CD4-positive, alpha-beta memory T cell (primary cell): Measurements from ENCODE around the gene GALNT5. TPM values are rescaled to one million over a fixed set of nuclear protein-coding genes. Genes with fewer than 3 reads are reported as not detected.

Experiments used
- CTCF ChIA-PET: fragments of 350-600 bp; sonication (Branson Sonifier 250); formaldehyde crosslinking; loops from one replicate; lab custom pipeline; 2021; ENCODE audit warnings: inconsistent platforms; ENCODE audit not compliant: partially characterized antibody; lab: Charles Lee
- POLR2A ChIA-PET: fragments of 350-600 bp; sonication (Branson Sonifier 250); formaldehyde crosslinking; loops from one replicate; lab custom pipeline; 2021; ENCODE audit not compliant: partially characterized antibody; lab: Charles Lee
- DNase-seq, 5 donors: peaks; one replicate each; pipeline versions ENCODE4 v3.0.0 to v3.0.0-alpha.2; 2020 to 2022; ENCODE audit warnings: mixed read lengths in 1 of 5
- H3K27ac ChIP-seq: one replicate; pipeline ENCODE4 v1.7.0; 2013; ENCODE audit warnings: low read depth, low read length
- H3K27me3 ChIP-seq: 2 replicates; pipeline ENCODE4 v1.7.0; 2013; ENCODE audit warnings: mild to moderate bottlenecking, low read length, moderate library complexity; ENCODE audit not compliant: insufficient read depth
- H3K36me3 ChIP-seq: 2 replicates; pipeline ENCODE4 v1.7.0; 2013; ENCODE audit warnings: mild to moderate bottlenecking, low read length, moderate library complexity; ENCODE audit not compliant: insufficient read depth
- H3K4me1 ChIP-seq: 2 replicates; pipeline ENCODE4 v1.7.0; 2013; ENCODE audit warnings: mild to moderate bottlenecking, low read length, moderate library complexity; ENCODE audit not compliant: insufficient read depth
- H3K4me3 ChIP-seq, 2 donors: one replicate each; pipeline ENCODE4 v1.7.0; 2013; ENCODE audit warnings: low read length in 2 of 2, mild to moderate bottlenecking in 1 of 2
- H3K9me3 ChIP-seq, 2 donors: one replicate each; pipeline ENCODE4 v1.7.0; 2013; ENCODE audit warnings: low read length in 2 of 2, control low read depth in 1 of 2; ENCODE audit not compliant: control insufficient read depth in 1 of 2
- H3K27ac Mint-ChIP-seq, 7 donors: one replicate each; pipeline ENCODE4 v1.8.0; 2020 to 2021; ENCODE audit warnings: mixed read lengths in 7 of 7, mild to moderate bottlenecking in 6 of 7, inconsistent platforms in 3 of 7, moderate library complexity in 3 of 7
- H3K27me3 Mint-ChIP-seq, 2 donors: one replicate each; pipeline ENCODE4 v1.8.0; 2020 to 2021; ENCODE audit warnings: mixed read lengths in 2 of 2
- H3K36me3 Mint-ChIP-seq, 2 donors: one replicate each; pipeline ENCODE4 v1.8.0; 2020 to 2021; ENCODE audit warnings: mixed read lengths in 2 of 2, inconsistent platforms in 1 of 2, mild to moderate bottlenecking in 1 of 2
- H3K4me1 Mint-ChIP-seq, 4 donors: one replicate each; pipeline ENCODE4 v1.8.0; 2020 to 2021; ENCODE audit warnings: mixed read lengths in 4 of 4, mild to moderate bottlenecking in 1 of 4
- H3K4me3 Mint-ChIP-seq, 8 donors: one replicate each; pipeline ENCODE4 v1.8.0; 2020 to 2021; ENCODE audit warnings: mixed read lengths in 8 of 8, mild to moderate bottlenecking in 7 of 8, moderate library complexity in 6 of 8, inconsistent platforms in 3 of 8
- H3K9me3 Mint-ChIP-seq, 8 donors: one replicate each; pipeline ENCODE4 v1.8.0; 2020 to 2021; ENCODE audit warnings: mixed read lengths in 8 of 8, mild to moderate bottlenecking in 5 of 8, inconsistent platforms in 3 of 8, moderate library complexity in 1 of 8
- intact Hi-C: fragments of 100-400 bp; cut with micrococcal nuclease; formaldehyde crosslinking; loops from one replicate; pipeline ENCODE4 v1.15.1; 2023
- polyA plus RNA-seq, 2 donors: library from polyadenylated mRNA; unstranded; fragments of 300-500 nt; fragmentation: Illumina TruSeq; gene quantifications; one replicate each; pipeline ENCODE4 v1.2.3, GENCODE V29; 2021
- total RNA-seq, 2 experiments: library from RNA; stranded (reverse); gene quantifications; one replicate each; pipeline ENCODE4 v1.2.3, GENCODE V29; 2021

GALNT5 gene
- total and polyA plus RNA-seq, 4 experiments from 2014 or later: not detected

- DNase-seq: no peak
- H3K27ac ChIP-seq: no peak overlapping the region
- no peaks in the 10 kb centered on the region for H3K9me3 Mint-ChIP-seq
- H3K4me3 ChIP-seq: no peak overlapping the region
- H3K9me3 ChIP-seq: no peaks in the 10 kb centered on the region
- no peaks in the 10 kb centered on the region for H3K27me3 Mint-ChIP-seq
- H3K4me1 Mint-ChIP-seq: peaks cover 7 to 13% (median 9%) of the 10 kb centered on the region in 4 donors
- intact Hi-C loops: no loop called here
- H3K36me3 Mint-ChIP-seq: no peaks in the 10 kb centered on the region
- peak overlapping the region in 3 of 7 donors; percentile 53 to 58 (median 53) for H3K27ac Mint-ChIP-seq
- H3K4me1 ChIP-seq: no peaks in the 10 kb centered on the region
- no peaks in the 10 kb centered on the region for H3K27me3 ChIP-seq
- ChIA-PET POLR2A (no interaction called here), CTCF (interaction anchor here (0.9 to 1.4 kb wide), 2 partner anchors 10 to 42 kb away, joined by 3 read pairs; no protein-coding TSS in a partner anchor)
- H3K36me3 ChIP-seq: no peaks in the 10 kb centered on the region
- peak overlapping the region in 7 of 8 donors; percentile 9 to 70 (median 42) for H3K4me3 Mint-ChIP-seq
Observed at GRCh38 chr2:157260533-157261198, 3.2 kb downstream of the GALNT5 start.

GRCh38 chr2:157261199-157261782 lies 3.8 kb downstream of the GALNT5 start:
- no peaks in the 10 kb centered on the region for H3K9me3 Mint-ChIP-seq
- H3K36me3 ChIP-seq: no peaks in the 10 kb centered on the region
- peak overlapping the region in 2 of 7 donors; percentile 53 for H3K27ac Mint-ChIP-seq
- no peaks in the 10 kb centered on the region for H3K27me3 ChIP-seq
- CTCF ChIA-PET: interaction anchor here (0.9 to 1.4 kb wide), 2 partner anchors 9 to 41 kb away, joined by 3 read pairs; no protein-coding TSS in a partner anchor
- no peaks in the 10 kb centered on the region for H3K27me3 Mint-ChIP-seq
- H3K9me3 ChIP-seq: no peaks in the 10 kb centered on the region
- no peaks in the 10 kb centered on the region for H3K4me1 ChIP-seq
- intact Hi-C loops: no loop called here
- no peak overlapping the region for H3K4me3 ChIP-seq
- peaks cover 7 to 13% (median 9%) of the 10 kb centered on the region in 4 donors for H3K4me1 Mint-ChIP-seq
- DNase-seq: peak in 1 of 5 donors; percentile 34
- peak overlapping the region in 7 of 8 donors; percentile 9 to 70 (median 42) for H3K4me3 Mint-ChIP-seq
- H3K27ac ChIP-seq: no peak overlapping the region
- H3K36me3 Mint-ChIP-seq: no peaks in the 10 kb centered on the region
- POLR2A ChIA-PET: no interaction called here

- H3K9me3 Mint-ChIP-seq: no peaks in the 10 kb centered on the region
- H3K27ac Mint-ChIP-seq: no peak overlapping the region
- ChIA-PET CTCF (interaction anchor here (0.6 to 0.7 kb wide), 2 partner anchors 337 to 921 kb away, joined by 3 read pairs; no protein-coding TSS in a partner anchor), POLR2A (no interaction called here)
- Histone ChIP-seq H3K9me3 (no peaks in the 10 kb centered on the region), H3K4me1 (no peaks in the 10 kb centered on the region), H3K27me3 (no peaks in the 10 kb centered on the region), H3K36me3 (no peaks in the 10 kb centered on the region), H3K4me3 (no peak overlapping the region), H3K27ac (no peak overlapping the region)
- H3K36me3 Mint-ChIP-seq: no peaks in the 10 kb centered on the region
- H3K27me3 Mint-ChIP-seq: no peaks in the 10 kb centered on the region
- peaks cover 7 to 13% (median 9%) of the 10 kb centered on the region in 4 donors for H3K4me1 Mint-ChIP-seq
- no peak for DNase-seq
- no peak overlapping the region for H3K4me3 Mint-ChIP-seq
- intact Hi-C loops: no loop called here
Observed at GRCh38 chr2:157262248-157262647, 4.7 kb downstream of the GALNT5 start.

- Histone ChIP-seq H3K9me3 (no peaks in the 10 kb centered on the region), H3K36me3 (no peaks in the 10 kb centered on the region), H3K27me3 (no peaks in the 10 kb centered on the region), H3K4me3 (no peak overlapping the region), H3K4me1 (no peaks in the 10 kb centered on the region), H3K27ac (no peak overlapping the region)
- intact Hi-C loops: no loop called here
- POLR2A ChIA-PET: no interaction called here
- no peaks in the 10 kb centered on the region for H3K9me3 Mint-ChIP-seq
- peaks cover 7 to 13% (median 8%) of the 10 kb centered on the region in 4 donors for H3K4me1 Mint-ChIP-seq
- no peaks in the 10 kb centered on the region for H3K36me3 Mint-ChIP-seq
- DNase-seq: no peak
- H3K27me3 Mint-ChIP-seq: no peaks in the 10 kb centered on the region
- H3K4me3 Mint-ChIP-seq: no peak overlapping the region
- CTCF ChIA-PET: no interaction called here
- H3K27ac Mint-ChIP-seq: no peak overlapping the region
Observed at GRCh38 chr2:157264099-157264498, 6.6 kb downstream of the GALNT5 start.

- H3K4me3 ChIP-seq: no peak overlapping the region
- H3K27me3 ChIP-seq: no peaks in the 10 kb centered on the region
- intact Hi-C loops: no loop called here
- ChIA-PET CTCF (no interaction called here), POLR2A (no interaction called here)
- no peaks in the 10 kb centered on the region for H3K9me3 ChIP-seq
- peaks cover 5 to 7% (median 5%) of the 10 kb centered on the region in 4 donors for H3K4me1 Mint-ChIP-seq
- H3K4me3 Mint-ChIP-seq: no peak overlapping the region
- no peaks in the 10 kb centered on the region for H3K27me3 Mint-ChIP-seq
- H3K36me3 ChIP-seq: no peaks in the 10 kb centered on the region
- H3K27ac ChIP-seq: no peak overlapping the region
- H3K36me3 Mint-ChIP-seq: no peaks in the 10 kb centered on the region
- no peak for DNase-seq
- H3K27ac Mint-ChIP-seq: no peak overlapping the region
- H3K4me1 ChIP-seq: no peaks in the 10 kb centered on the region
- H3K9me3 Mint-ChIP-seq: no peaks in the 10 kb centered on the region
Observed at GRCh38 chr2:157265825-157266224, 8.3 kb downstream of the GALNT5 start.

- Histone ChIP-seq H3K4me1 (no peaks in the 10 kb centered on the region), H3K36me3 (no peaks in the 10 kb centered on the region), H3K9me3 (no peaks in the 10 kb centered on the region), H3K27ac (no peak overlapping the region), H3K27me3 (no peaks in the 10 kb centered on the region), H3K4me3 (no peak overlapping the region)
- H3K4me1 Mint-ChIP-seq: no peaks in the 10 kb centered on the region
- no peak overlapping the region for H3K27ac Mint-ChIP-seq
- H3K9me3 Mint-ChIP-seq: no peaks in the 10 kb centered on the region
- peaks cover 0 to 2% of the 10 kb centered on the region in 2 donors for H3K27me3 Mint-ChIP-seq
- intact Hi-C loops: no loop called here
- no peaks in the 10 kb centered on the region for H3K36me3 Mint-ChIP-seq
- no peak for DNase-seq
- ChIA-PET POLR2A (no interaction called here), CTCF (no interaction called here)
- H3K4me3 Mint-ChIP-seq: no peak overlapping the region
Observed at GRCh38 chr2:157267476-157267875, 10.0 kb downstream of the GALNT5 start.

- H3K27me3 ChIP-seq: no peaks in the 10 kb centered on the region
Observed at GRCh38 chr2:157269060-157269459, 11.6 kb downstream of the GALNT5 start.

More at GRCh38 chr2:157269060-157269459, 11.6 kb downstream of the GALNT5 start:
- Mint-ChIP-seq H3K4me1 (no peaks in the 10 kb centered on the region), H3K4me3 (no peak overlapping the region), H3K9me3 (no peaks in the 10 kb centered on the region), H3K27ac (no peak overlapping the region), H3K27me3 (peaks cover 0 to 3% of the 10 kb centered on the region in 2 donors), H3K36me3 (no peaks in the 10 kb centered on the region)
- ChIA-PET POLR2A (no interaction called here), CTCF (no interaction called here)
- H3K9me3 ChIP-seq: no peaks in the 10 kb centered on the region
- no peak overlapping the region for H3K27ac ChIP-seq
- no peak overlapping the region for H3K4me3 ChIP-seq
- DNase-seq: no peak
- H3K36me3 ChIP-seq: no peaks in the 10 kb centered on the region
- intact Hi-C loops: no loop called here
- H3K4me1 ChIP-seq: no peaks in the 10 kb centered on the region
